HPDE6-E6E7 (cell line): Measurements from ENCODE around the gene TGFB1I1.
"Not testable (repeated sequence)": the region's sequence is repeated elsewhere in the genome, so short reads cannot be mapped to it uniquely, and the experiment has no call there.

Experiments used
- DNase-seq: peaks from one replicate; pipeline ENCODE4 v3.0.0; 2011; ENCODE audit warnings: missing footprints; ENCODE audit errors: extremely low spot score

The TGFB1I1 gene

DNA sequence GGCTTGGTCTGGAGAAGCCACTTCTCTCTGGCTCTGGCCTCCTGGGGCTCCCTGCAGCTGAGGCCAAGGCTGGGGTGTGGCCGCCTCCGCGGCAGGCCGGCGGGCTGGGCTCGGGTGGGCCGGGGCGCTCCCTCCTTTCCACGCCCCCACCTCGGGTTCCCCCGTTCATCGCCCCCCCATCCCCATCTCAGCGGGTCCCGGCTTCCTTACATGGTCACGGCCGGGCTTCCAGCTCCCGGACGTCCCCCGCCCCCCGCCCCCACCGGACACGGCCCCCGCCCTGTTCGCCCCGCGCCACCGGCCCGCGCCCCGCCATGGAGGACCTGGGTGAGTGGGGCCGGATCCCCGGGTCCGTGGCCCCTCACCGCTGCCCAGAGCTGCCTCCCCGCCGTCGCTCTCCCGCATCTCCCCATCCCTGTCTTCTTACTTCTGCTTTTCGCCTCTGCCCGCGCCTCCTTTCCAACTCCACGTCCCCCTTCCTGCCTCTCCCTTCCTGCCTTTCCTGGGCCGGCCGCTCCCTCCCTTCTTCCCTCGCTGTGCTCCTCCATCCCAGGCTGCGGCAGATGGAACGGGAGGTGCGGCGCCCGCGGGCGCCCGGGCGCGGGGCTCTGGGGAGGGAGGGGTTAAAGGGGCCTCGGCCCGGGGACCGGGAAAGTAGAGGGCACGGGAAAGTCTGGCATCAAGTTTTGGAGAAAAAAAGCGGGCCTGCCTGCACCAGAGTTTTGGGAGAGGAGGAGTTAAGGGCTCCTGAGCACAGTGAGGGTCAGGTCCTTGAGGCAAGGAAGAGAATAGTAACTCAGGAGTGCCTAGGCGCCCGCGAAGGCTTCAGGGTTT is at the start of gene TGFB1I1:
TGFB1I1 (plus strand) TSS at position 278 of the 834 bp plus-strand sequence; CDS start at position 315, 37 bp downstream.
- no peak for DNase-seq

DNA sequence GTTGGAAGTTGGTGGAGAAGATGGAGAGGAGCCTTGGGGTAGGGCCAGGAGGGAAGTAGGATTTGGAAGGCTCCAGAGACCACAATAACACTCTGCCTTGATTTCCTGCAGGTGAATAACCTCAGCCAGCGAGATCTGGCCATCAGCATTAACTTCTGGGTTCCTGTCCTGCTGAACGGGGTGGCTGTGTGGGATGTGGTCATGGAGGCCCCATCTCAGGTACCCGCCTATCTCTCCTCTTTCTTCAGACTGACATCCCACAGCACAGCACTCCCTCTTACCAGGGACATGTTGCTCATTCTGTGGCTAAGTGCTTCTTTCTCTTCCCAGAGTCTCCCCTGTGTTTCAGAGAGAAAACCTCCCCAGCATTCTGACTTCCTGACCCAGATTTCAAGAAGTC is 48.7 kb upstream of the TGFB1I1 start:
- no peak for DNase-seq

DNA sequence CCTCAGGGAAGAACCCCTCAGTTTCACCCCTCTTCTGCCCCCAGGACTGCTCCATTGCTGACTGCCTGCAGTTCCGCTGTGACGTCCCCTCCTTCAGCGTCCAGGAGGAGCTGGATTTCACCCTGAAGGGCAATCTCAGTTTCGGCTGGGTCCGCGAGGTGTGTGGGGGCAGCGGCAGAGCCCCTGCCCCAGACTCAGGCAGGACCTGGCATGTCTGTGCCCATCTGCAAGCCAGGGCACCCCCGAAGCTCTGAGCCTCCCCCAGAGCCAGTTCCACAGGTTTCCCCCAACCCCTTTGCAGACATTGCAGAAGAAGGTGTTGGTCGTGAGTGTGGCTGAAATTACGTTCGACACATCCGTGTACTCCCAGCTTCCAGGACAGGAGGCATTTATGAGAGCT is 48.2 kb upstream of the TGFB1I1 start:
- DNase-seq: no peak

DNA sequence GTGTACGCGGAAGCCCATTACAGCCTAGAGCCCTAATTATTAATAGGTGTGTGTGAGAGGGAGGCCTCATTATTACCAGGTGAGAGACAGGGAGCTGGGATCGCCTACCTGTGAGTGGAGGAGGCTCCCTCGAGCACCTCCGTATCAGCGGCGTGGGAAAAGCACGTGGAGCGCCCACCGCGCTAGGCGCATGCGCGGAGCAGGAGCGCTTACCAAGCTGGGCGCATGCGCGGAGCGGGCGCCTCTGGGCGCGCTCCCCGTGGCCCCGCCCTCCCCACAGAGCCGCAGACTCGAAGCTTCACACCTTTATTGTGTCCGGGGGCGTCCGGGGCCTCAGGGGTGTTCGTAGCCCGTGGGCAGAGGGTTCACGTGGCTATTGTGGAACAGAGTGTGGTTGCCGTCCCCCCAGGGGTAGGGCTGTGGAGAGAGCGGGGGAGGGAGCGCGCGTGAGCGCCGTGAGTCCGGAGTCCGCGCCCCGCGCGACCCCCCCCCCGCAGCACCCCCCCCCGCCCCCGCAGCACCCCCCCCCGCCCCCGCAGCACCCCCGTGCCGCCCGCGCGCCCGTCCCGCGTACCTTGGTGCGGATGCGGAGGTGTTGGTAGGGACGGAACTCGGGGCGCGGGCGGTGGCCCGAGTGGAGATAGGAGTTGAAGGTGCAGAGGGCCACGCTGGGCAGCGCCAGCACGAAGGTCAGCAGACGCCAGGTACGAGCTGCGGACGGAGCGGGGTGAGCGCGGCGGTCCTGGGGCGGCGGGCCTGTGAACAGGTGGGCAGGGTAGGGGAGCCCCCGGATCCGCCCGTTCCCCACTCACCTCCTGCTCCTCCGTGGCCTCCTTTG is 44.3 kb upstream of the TGFB1I1 start:
- peak; percentile 60 for DNase-seq

DNA sequence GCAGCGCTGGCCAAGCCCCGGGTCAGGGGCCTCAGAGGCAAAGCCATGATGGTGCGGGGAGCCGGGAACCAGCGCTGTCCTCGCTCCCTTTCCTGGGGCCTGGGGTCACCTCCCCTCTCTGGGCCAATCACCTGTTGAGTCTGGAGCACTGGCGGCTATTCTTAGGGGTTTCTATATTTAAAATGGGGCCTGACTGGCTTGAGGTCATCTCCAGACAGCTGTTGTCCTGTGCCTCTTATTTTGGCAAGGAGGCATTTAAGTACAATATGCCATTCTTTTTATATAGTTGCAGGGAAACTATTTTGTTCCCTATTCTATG is 43.7 kb upstream of the TGFB1I1 start, which contains the start of gene COX6A2:
COX6A2 (minus strand) TSS at position 82 of the 319 bp plus-strand sequence; CDS start at position 47, 35 bp downstream.
- DNase-seq: no peak

DNA sequence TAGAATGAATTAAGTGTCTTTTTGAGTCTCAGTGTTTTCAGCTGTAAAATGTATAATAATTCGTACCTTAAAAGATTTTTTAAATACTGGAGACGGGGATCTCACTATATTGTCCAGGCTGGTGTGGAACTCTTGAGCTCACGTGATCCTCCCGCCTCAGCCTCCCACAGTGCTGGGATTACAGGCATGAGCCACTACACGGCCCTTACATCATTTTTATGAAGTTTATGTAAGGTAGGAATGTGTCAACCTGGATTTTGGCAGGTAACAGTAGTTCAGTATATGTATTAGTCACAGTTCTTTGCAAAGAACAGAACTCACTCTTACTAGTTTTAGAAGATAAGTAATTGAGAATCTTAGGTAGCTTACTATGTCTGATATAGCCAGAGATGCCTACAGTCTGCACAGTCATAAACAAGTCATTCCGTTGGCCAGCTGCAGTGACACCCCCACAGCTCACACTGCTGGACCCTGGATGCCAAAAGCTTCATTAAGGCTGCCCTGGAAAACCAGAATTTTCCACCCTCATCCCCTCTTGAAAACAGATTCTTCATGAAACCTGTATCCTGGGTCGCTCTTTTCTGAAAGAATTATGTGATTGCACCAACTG is 43.2 kb upstream of the TGFB1I1 start:
- DNase-seq: no peak

DNA sequence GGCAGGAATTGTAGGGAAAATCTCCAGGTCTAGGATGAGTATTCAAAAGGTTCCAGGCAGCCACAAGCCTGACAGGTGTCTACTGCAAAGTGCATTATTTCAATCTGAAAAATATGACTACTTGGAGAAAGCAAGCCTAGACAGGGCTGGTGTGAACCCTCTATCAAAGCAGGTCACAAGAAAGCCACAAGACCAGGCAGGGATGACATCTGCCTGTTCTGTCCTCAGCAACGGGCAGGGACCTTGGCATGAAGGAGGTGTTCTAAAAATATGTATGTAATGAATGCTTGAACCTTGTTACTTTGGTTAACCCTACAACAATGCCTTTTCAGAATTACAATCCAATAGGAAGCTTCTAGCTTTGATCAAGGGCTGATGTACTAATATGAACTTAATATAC is 42.6 kb upstream of the TGFB1I1 start:
- no peak for DNase-seq

DNA sequence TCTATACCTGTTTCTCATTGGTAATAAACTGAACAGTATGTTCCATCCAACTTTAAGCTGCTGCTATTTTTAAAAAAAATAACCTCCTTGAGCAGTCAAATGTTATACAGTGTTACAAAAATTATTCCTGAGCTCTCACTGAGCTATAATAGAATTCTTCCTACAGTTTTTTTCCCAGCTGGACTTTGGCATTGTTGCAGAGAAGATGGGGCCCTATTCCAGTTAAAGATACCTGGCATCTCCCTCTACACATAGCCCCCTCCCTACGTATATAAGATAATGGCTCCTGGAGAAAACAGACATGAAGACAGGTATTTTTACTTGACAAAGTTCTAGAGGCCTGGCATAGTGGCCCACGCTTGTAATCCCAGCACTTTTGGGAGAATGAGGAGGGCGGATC is 42.2 kb upstream of the TGFB1I1 start:
- no peak for DNase-seq

DNA sequence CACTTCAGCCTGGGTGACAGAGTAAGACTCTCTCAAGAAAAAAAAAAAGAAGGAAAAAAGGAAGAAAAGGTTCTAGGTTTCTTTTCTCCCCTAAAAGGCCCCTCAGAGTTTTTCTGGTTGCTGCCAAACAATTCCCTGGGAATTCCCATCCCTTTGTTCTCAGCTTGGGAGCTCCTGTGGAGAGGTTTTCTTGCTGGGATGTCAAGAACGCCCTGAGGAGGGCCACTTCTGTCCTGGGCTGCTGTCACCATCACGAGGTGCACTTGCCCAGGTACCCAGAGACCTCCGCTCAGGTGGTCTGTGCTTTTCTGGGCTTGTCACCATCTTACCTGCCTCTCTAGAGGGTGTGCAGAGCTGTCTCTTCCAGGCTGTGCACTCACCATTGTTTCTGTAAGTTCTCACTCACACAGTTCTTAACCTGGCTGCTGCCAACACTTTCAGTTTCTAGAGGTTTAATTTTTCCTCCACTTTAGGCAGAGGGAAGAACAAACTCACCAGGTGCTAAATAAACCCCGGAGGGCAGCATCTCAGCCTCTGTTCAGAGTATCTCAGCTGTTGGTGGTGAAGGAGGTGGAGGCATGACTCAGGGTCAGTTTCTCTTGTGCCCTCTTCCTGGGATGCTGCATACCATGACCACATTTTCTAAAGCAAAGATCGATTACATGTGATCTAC is 41.4 kb upstream of the TGFB1I1 start:
- no peak for DNase-seq

DNA sequence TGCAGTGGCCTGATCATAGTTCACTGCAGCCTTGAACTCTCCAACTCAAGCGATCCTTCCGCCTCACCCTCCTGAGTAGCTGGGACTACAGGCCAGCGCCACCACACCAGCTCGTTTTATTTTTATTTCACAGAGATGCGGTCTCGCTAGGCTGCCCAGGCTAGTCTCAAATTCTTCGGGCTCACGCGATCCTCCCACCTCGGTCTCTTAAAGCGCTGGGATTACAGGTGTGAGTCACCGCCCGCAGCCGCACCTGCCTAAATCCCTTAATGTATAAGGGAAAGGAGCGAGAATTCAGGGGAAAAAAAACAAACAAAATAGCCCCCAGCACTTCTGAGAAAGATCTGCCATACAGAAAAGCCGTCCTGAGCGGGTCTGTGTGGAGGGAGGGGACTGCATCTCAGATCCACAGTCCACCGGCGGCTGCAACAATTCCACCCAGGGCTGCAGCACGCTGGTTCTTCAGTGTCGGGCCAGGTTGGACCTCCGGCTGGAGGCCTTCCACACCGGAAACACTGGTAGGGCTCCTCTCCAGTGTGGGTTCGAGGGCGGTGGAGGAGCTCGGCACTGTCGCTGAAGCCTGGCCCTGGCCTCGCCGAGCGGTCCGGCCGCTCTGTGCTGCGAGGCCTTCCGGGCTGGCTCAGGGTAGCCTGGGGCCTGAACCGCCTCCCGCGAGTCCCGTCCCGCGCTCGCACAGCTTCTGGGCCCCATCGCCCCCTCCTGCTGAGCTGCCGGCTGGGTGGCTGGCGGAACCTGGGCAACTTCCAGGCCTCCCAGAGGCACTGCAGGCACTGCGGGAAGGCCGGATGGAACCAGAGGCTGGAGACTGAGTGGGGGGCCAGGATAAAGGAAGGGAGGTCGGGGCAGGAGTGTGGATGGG is 36.4 kb upstream of the TGFB1I1 start:
- no peak for DNase-seq

DNA sequence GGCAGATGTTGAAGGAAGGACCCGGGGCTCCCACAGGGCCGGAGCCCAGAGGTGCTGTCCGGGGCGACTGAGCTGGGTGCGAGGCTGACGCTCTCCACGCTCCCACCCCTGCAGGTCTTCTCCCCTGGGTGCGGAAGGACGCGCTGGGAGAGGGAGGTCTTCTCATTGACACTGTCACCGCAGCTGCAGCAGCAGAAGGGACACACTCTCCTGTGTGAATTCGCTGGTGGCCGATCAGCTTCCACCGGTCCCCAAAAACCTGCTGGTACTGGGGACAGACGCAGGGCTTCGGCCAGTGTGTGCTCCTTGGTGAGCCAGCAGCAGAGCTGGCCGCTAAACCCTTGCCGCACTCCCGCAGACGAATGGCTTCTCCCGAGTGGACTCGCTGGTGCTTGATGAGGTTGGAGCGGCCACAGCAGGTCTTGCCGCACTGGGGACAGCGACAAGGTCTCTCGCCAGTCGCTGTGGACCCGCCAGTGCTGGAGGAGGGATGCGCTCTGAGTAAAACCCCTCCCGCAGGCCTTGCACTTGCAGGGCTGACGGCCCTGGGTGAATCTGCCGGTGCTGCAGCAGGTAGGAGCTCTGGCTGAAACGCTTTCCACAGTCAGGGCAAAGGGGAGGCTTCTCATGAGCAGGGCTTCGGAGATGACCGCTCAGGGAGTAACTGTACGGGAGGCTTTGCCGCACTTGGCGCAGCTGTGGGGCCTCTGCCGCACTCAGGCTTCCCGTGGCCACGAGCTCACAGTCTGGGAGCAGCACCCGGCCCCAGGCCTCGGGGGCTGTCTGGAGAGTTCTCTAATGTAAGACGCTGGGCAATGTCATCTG is 35.5 kb upstream of the TGFB1I1 start:
- no peak for DNase-seq

DNA sequence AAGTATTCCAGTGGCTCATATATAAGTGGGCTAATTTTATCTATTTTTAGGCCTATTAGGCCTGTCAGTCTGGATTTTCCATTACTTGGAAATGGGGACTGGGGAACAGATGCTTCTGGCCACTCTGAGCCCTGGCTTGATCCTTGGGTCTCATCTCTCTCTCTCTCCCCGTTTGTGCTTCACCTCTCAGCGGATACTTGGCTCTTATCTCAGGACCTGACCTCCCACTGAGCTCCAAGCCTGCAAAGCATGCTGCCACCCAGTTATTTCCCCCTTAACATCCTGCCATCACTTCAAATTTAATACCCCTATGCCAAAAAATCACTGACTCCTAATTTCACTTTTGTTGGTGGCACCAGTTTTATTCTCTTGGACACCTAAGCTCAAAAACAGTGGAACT is 33.5 kb upstream of the TGFB1I1 start:
- DNase-seq: no peak

DNA sequence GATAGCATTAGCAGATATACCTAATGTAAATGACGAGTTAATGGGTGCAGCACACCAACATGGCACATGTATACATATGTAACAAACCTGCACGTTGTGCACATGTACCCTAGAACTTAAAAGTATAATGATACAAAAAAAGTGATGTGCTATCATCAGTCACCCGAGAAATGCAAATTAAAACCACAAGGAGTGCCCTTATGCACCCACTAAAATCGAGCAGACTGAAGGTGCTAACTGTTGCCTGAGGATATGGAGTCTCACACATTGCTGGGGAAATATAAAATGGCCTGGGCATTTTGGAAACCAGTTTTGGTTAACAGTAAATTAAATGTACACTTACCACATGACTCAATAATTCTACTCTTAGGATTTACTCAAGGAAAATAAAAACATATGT is 32.9 kb upstream of the TGFB1I1 start:
- not testable (repeated sequence) for DNase-seq

DNA sequence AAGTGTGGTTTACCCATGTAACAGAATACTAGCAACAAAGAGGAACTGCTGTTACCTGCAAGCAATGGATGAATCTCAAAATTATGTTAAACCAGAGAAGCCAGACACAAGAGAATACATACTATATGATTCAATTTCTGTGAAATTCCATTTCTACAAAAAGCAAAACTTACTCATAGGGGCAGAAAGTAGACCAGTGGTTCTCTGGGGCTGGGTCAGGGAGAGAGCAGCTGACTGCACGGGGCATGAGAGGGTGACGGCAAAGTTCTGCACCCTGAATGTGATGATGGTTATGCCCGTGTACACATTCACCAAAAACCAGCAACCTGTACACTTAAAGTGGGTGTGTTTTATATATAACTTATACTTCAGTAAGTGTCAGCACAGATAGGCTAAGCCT is 32.4 kb upstream of the TGFB1I1 start:
- no peak for DNase-seq

DNA sequence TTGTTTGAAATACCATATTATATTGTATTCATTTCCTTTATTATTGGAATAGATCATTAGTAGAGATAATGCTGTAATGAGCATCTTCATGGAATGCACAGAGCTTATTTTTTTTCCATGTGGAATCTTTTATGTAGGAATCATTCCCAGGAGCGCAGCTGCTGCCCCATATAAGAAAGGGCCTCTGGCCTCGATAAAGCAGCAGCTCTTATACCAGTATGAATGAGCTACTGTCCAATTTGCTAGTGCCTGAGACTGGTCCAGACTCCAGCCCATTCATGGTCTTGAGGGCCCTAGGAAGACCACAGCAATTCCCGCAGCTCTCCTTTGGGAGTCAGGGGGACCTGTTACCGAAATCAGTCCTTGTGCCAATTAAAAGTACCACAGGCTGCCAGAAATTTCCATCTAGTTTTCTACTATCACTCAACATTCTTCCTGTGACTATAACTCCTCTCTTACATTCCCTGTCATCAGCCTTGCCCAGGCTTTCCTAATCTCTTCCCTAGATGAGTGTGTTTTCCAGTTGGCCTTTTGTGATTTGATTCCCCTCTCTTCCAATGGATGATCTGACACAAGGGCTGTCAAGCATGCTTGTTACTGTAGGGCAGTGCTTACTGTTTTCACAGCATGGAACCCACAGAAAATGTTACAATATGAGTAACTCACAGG is 31.3 kb upstream of the TGFB1I1 start:
- DNase-seq: no peak

DNA sequence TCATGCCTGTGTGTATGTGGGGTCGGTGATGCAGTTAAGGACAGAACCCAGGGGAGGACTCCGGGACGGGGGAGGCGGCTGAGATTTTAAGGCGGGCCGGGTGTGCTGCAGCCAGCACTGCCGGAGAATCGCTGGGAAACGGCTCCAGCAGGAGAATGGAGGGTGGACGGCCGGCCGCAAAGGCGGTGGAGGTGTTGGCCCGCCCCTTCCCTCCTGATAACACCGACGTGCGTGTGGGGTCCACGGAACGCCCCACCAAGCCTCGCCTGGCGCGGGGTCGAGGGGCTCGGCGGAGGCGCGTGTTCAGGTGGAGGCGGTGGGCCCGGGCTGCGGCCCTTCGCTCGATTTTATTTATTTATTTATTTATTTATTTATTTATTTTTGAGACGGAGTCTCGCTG is 30.0 kb upstream of the TGFB1I1 start:
- no peak for DNase-seq

DNA sequence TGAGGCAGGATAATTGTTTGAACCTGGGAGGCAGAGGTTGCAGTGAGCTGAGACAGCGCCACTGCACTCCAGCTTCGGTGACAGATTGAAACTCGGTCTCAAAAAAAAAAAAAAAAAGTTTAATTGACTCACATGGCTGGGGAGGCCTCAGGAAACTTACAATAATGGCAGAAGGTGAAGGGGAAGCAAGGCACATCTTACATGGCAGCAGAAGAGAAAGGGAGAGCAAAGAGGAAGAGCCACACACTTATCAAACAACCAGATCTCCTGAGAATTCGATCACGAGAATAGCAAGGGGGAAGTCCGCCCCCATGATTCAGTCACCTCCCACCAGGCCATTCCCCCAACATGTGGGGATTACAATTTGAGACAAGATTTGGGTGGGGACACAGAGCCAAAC is 26.0 kb upstream of the TGFB1I1 start:
- DNase-seq: not testable (repeated sequence)

DNA sequence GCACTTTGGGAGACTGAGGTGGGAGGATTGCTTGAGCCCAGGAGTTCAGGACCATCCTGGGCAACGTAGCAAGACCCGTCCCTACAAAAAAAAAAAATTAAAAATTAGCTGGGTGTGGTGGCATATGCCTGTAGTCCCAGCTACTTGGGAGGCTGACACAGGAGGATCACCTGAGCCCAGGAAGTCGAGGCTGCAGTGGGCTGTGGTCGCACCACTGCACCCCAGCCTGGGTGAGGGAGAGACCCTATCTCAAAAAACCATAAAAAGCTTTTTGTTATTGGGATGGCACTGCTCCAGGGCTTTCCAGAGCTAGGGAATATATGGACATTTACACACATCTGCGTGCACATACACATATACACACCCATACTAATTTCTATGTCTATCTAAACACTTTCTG is 20.8 kb upstream of the TGFB1I1 start:
- DNase-seq: no peak

DNA sequence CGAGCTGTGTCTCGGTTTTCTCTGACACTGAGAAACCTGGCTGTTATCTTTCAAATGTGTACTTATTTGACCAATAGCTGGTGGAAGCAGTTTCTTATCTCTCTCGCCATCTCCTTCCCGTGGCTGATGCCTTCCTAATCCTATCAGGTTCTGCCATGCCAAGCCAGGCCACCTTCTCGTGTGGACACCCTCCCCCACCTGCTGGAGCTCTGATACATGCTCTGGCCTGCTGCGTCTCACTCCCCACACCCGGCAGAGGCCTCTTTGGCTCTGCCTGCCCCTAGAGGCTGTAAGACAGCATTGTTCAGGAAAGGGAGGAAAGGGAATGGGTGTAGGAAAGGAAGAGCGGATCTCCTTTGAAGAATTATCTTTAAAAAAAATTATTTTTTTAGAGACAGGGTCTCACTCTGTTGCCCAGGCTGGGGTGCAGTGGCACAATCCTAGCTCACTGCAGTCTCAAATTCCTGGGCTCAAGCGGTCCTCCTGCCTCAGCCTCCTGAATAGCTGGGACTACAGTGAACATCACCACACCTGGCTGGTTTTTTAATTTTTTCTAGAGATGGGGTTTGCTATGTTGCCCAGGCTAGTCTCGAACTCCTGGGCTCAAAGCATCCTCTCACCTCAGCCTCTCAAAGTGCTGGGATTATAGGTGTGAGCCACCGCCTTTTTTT is 20.1 kb upstream of the TGFB1I1 start:
- DNase-seq: peak; percentile 72
